Anterior cingulate cortex (tissue), 58 donors: ENCODE measurements around the gene GRIN3A.

Experiments
- DNase-seq, 58 donors: peaks; one replicate each; lab custom pipeline; 2025; lab: John Stamatoyannopoulos, UW

Gene GRIN3A

DNA sequence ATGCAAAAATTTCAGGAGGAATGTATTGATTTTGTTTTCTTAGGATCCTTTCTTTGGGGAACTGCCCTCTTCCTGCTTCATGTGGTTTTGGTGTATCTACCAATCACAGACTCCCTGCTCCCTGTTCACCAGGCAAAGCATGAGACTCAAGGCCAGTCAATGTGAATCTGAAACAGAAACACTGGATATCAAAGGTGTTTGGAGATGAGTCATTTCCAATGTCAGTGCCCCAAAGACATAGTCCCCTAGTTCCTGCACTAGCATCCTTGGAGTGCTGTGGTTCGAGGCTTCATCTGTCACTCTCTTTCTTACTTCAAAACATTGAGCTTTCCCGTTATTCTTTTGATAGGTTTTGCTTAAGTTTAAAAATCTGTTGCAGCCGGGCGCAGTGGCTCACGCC is 151.8 kb downstream of the GRIN3A start:
- DNase-seq = no peak

DNA sequence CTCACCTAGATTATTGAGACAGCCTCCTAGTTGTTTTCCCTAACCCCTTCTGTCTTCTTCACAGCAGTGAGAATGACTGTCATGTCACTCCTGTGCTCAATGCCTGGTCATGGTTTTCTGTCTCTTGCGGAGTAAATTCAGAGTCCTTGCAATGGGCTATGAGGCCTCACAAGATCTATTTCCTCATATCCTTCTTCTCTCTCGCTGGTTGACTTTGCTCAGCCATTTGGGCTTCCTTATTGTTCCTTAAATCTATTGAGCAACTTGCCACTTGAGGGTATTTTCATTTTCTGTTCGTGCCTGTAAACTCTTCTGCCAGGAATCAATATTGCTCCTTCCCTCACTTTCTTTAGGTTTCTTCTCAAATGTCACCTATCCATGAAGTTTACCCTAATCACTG is 152.7 kb downstream of the GRIN3A start:
- DNase-seq = no peak

GRCh38 chr9:101582553-101582952 is 155.9 kb downstream of the GRIN3A start:
- DNase-seq = peak in 4 of 58 donors; percentile 9 to 39 (median 16)

- DNase-seq = no peak
Observed at GRCh38 chr9:101579711-101580545, 158.5 kb downstream of the GRIN3A start.

DNA sequence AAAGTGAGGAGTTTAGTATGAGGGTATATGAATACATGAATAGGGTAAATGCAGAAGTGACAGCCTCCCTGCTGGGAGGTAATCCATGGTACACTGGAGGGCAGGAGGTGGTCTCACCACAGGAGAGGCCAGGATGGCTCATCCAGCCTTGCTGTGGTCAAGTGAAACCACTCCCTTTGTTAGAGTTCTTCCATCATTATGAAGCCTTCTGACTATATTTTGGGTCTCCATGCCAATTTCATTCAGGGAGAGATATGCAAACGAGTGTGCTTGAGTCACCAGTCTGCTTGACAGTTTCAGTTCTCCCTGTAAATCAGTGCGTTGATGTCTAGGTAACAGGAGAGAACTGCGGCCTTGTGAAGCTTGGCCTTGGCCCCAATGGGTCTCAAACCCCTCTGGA is 160.1 kb downstream of the GRIN3A start:
- DNase-seq = no peak

DNA sequence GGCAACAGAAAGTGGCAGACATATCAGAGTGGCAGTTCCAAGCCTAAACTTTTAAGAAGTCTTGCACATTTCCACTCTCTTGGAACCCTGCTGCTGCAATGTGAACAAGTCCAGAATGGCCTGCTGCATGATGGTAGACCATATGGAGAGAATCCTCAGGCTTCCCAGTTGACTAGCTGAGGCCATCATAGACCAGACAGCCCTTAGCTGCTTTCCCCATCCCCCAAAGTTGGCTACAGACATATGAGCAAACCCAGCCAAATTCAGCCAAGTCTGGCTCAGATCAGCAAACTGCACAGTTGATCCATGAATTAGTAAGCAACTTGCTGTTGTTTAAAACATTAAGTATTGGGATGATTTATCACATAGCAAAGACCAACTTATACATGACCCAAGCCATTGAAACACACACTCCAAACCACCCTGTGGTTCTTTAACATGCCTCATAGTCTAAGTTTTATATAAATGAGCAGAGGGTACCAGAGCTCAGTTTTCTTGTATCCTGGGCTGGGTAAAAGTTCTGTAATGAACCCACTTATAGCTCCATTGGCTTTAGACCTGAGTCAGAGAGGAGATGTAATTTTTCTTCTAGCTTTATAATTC is 163.6 kb downstream of the GRIN3A start:
- DNase-seq = no peak

DNA sequence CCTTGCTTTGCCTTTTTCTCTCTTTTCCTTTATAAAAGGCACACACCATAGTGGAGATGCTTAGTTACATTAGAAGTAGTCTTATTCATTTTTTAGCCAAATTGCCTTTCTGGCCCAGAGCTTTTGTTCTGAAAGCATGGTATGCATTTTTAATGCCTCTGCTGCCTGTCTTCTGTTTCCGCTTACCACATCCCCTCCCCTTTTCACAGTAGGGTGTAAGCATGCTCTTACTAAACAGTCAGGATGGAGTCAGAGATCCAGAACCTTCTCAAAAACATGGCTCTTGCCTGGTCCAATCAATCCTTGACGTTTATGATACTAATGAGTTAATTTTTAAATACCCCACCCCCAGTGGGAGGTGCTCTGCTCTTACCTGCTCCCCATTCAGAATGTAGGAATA is 166.1 kb downstream of the GRIN3A start:
- DNase-seq = no peak

GRCh38 chr9:101571114-101571513 is 167.3 kb downstream of the GRIN3A start:
- no peak for DNase-seq

DNA sequence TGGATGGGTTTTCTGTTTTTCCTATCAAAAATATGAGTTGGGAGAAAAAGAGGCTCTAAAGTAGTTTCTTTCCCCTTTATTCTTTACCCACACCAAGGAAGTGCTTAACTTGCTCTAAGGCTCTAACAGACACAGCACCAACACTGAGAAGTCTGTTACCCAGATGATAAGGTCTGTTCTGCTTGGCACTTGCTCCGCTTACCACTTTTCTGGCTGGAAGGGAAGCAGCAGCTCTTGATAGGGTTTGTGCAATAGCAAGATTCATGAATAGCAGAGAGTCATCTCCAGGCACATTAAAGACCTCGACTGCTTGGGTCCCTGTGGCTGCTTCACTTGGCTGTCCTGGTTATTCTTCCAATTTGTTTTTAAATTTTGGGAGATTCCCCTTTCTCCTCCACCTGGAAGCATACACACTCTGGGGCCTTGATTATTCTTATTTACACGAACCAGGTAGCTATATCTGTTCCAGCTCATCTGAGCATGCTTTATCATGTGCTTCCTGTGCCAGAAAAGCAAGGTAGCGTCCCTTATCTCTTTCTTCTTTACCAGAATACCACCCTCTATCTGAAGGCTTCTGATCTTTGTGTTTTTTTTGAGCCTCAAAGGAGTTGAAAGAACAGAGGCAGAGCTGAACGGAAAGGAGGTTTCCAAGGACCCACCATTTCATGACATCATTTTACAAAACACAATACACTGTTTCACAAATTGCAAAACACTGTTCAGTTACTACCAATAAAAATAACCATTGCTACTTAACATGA is 168.5 kb downstream of the GRIN3A start:
- no peak for DNase-seq

GRCh38 chr9:101567725-101568350 is 170.6 kb downstream of the GRIN3A start:
- DNase-seq = no peak

GRCh38 chr9:101566904-101567724 is 171.3 kb downstream of the GRIN3A start:
- DNase-seq = no peak

DNA sequence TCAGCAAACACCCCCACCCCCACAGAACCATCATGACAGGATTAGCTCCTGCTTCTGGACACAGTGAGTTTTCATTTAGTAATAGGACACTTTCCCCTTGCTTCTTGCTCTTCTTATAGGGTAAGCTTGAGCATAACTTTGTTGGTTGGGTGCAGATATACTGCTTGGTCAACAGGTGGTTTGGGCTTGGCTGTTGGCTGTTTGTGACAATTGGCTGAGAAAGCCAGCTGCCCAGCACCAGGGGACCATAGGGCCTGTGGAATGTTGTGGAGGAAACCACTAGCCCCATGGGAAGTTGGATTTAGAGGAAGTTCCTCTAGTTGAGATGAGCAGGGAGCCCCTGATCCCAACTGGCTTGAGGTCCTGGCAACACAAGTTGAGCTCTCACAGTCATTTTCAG is 174.2 kb downstream of the GRIN3A start:
- no peak for DNase-seq

DNA sequence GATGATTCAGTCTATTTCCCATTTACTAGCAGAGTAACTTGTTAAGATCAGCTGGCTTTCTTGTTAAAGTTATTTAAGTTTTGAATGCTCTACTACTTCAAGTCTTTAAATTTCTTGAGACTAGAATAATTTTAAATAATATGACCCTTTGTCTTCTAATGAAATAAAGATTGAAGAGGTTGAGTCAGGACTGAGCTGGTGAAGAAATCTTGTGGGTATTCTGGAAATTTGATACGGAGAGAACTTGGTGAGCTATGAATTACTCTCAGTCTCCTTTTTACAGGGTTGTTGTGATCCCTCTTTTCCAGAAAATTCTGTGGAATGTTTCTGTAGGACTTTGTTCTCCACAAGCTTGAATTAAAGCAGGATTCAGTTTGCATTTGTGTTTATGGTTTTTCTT is 175.5 kb downstream of the GRIN3A start:
- DNase-seq = no peak

DNA sequence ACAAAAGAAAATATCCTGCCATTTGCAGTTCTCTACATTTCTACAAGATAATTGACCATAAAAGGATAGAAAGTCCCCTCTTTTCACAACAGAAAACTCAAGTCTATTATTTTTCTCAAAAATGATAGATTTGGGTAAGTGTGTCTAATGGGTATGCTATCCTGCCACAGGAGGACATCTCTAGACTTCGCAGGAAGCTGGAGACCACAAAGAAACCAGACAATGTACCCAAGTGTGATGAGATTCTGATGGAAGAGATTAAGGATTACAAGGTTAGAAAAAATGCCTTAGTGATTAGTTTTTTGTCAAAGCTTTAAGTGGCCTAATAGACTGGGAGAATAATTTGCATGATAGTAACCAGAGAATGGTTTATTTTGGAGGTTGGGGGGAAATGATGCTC is 176.7 kb downstream of the GRIN3A start:
- no peak for DNase-seq

DNA sequence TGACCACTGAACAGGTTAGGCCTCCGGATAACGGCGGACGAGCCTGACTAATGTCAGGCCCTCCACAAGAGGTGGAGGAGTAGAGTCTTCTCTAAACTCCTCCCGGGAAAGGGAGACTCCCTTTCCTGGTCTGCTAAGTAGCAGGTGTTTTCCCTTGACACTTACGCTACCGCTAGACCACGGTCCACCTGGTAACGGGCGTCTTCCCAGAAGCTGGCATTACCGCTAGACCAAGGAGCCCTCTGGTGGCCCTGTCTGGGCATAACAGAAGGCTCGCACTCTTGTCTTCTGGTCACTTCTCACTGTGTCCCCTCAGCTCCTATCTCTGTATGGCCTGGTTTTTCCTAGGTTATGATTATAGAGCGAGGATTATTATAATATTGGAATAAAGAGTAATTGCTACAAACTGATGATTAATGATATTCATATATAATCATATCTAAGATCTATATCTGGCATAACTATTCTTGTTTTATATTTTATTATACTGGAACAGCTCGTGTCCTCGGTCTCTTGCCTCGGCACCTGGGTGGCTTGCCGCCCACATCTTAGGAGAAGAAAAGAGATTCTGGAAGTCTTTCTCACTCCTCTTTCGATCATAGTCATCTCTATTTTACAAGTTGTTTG is 188.9 kb downstream of the GRIN3A start:
- DNase-seq = peak in 1 of 58 donors; percentile 2

- no peak for DNase-seq
Observed at GRCh38 chr9:101543098-101543735, 195.2 kb downstream of the GRIN3A start.

GRCh38 chr9:101540069-101540468 is 198.4 kb downstream of the GRIN3A start:
- DNase-seq = no peak

- DNase-seq = peak in 1 of 58 donors; percentile 11
Observed at GRCh38 chr9:101536938-101537337, 201.5 kb downstream of the GRIN3A start.

DNA sequence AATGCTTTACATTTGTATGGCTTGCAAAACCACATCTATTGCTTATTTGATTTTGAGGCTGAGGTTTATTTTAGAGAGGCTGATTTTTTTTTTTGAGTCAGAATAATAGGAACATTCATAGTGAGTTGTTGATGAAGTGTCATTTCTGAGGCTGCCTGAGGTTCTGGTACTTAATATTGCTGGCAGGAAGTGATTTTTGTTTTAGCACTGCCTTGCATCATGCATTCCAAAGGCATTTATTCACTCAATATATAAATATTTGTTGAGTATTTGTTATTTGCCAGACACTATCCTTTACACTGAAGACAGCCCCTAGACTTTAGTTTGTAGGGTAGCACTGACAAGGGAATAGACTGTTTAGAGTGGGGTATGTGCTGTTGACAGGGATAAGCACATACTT is 202.1 kb downstream of the GRIN3A start:
- no peak for DNase-seq
